Activated gamma-delta T cell treated with Interleukin-2 at 50 U/mL for 16 hours (primary cell): ENCODE measurements around the gene USP11.

ENCODE experiments used
- DNase-seq: peaks from one replicate; pipeline ENCODE4 v3.0.0-alpha.2; 2020

The USP11 gene

GRCh38 chrX:47232803-47233332 is at the start of gene USP11:
TSS of gene USP11 (plus strand) at chrX:47233009. CDS start at chrX:47233044, 35 bp downstream.
- peak; percentile 67 for DNase-seq

GRCh38 chrX:47184486-47184885 is 48.3 kb upstream of the USP11 start:
- DNase-seq = no peak

- no peak for DNase-seq
Measured at GRCh38 chrX:47185241-47185640, 47.6 kb upstream of the USP11 start.

GRCh38 chrX:47186096-47186740 is 46.6 kb upstream of the USP11 start:
- no peak for DNase-seq

GRCh38 chrX:47187106-47187677 is 45.6 kb upstream of the USP11 start:
- no peak for DNase-seq

- DNase-seq = no peak
Measured at GRCh38 chrX:47189906-47190305, 42.9 kb upstream of the USP11 start.

GRCh38 chrX:47190445-47191269 is 42.2 kb upstream of the USP11 start:
- peak; percentile 75 for DNase-seq

- peak; percentile 48 for DNase-seq
Measured at GRCh38 chrX:47191331-47191730, 41.5 kb upstream of the USP11 start.

- DNase-seq = no peak
Measured at GRCh38 chrX:47191806-47192401, 40.9 kb upstream of the USP11 start.

- peak; percentile 98 for DNase-seq
Measured at GRCh38 chrX:47193475-47194193, 39.2 kb upstream of the USP11 start, which contains the start of gene UBA1. TSS of gene UBA1 (plus strand) at chrX:47193829. CDS start at chrX:47198803, 4,974 bp downstream.

GRCh38 chrX:47194194-47194787 is 38.5 kb upstream of the USP11 start:
- DNase-seq = no peak

- DNase-seq = no peak
Measured at GRCh38 chrX:47196098-47196497, 36.7 kb upstream of the USP11 start.

GRCh38 chrX:47197526-47197925 is 35.3 kb upstream of the USP11 start:
- no peak for DNase-seq

- no peak for DNase-seq
Measured at GRCh38 chrX:47198026-47198686, 34.7 kb upstream of the USP11 start.

GRCh38 chrX:47198687-47199080 is 34.1 kb upstream of the USP11 start:
- DNase-seq = no peak

GRCh38 chrX:47199286-47199685 is 33.5 kb upstream of the USP11 start:
- no peak for DNase-seq

GRCh38 chrX:47200385-47201150 is 32.2 kb upstream of the USP11 start:
- no peak for DNase-seq

GRCh38 chrX:47201345-47201944 is 31.4 kb upstream of the USP11 start:
- DNase-seq = no peak

- no peak for DNase-seq
Measured at GRCh38 chrX:47202316-47202715, 30.5 kb upstream of the USP11 start.

- no peak for DNase-seq
Measured at GRCh38 chrX:47202877-47203276, 29.9 kb upstream of the USP11 start.
